Calu3 (cell line): ENCODE measurements around the gene DGCR2. TPM values are rescaled to one million over a fixed set of nuclear protein-coding genes. Genes with fewer than 3 reads are reported as not detected.
A peak's percentile ranks its signal among the peaks of the same experiment; 100 is the strongest.

Experiments
- BruUV-seq: library from RNA; stranded (reverse); fragments of 400-500 nt; replicated peaks from 2 replicates; lab custom pipeline; 2021; lab: Mats Ljungman, UMichigan
- CTCF ChIA-PET: fragments of 300-600 bp; sonication (Branson Sonifier 250); formaldehyde crosslinking; loops from one replicate; lab custom pipeline; 2022; ENCODE audit warnings: antibody characterized with exemption; lab: Charles Lee
- DNase-seq: peaks from one replicate; pipeline ENCODE4 v3.0.0; 2022
- H3K27ac Mint-ChIP-seq: one replicate; pipeline ENCODE4 v1.8.0; 2022; ENCODE audit warnings: mixed read lengths; ENCODE audit not compliant: unreplicated experiment
- H3K27me3 Mint-ChIP-seq: one replicate; pipeline ENCODE4 v1.8.0; 2022; ENCODE audit warnings: mixed read lengths; ENCODE audit not compliant: unreplicated experiment
- H3K36me3 Mint-ChIP-seq: one replicate; pipeline ENCODE4 v1.8.0; 2022; ENCODE audit warnings: mild to moderate bottlenecking, moderate library complexity, mixed read lengths; ENCODE audit not compliant: insufficient read depth, unreplicated experiment
- H3K4me1 Mint-ChIP-seq: one replicate; pipeline ENCODE4 v1.8.0; 2022; ENCODE audit warnings: mild to moderate bottlenecking, low read depth, mixed read lengths; ENCODE audit not compliant: unreplicated experiment
- H3K4me3 Mint-ChIP-seq: one replicate; pipeline ENCODE4 v1.8.0; 2022; ENCODE audit warnings: mild to moderate bottlenecking, low read depth, moderate library complexity, mixed read lengths; ENCODE audit not compliant: unreplicated experiment
- H3K9me3 Mint-ChIP-seq: one replicate; pipeline ENCODE4 v1.8.0; 2022; ENCODE audit warnings: low read depth, mixed read lengths; ENCODE audit not compliant: unreplicated experiment
- CTCF ChIP-seq: fragments of 200-600 bp; IDR thresholded peaks from one replicate; pipeline ENCODE4 v1.8.0; 2022; ENCODE audit warnings: antibody characterized with exemption; ENCODE audit not compliant: unreplicated experiment
- intact Hi-C: fragments of 100-400 bp; cut with micrococcal nuclease; formaldehyde crosslinking; loops from one replicate; pipeline ENCODE4 v1.10.0; 2022; ENCODE audit not compliant: unreplicated experiment
- total RNA-seq: library from RNA; stranded (reverse); gene quantifications from 2 replicates; pipeline ENCODE4 v1.2.3, GENCODE V29; 2022

Gene DGCR2
- total RNA-seq, 1 experiment from 2014 or later: 76.4 TPM

GRCh38 chr22:19110646-19111045 lies 11.6 kb downstream of the DGCR2 start:
- no peaks in the 10 kb centered on the region for H3K9me3 Mint-ChIP-seq
- H3K27ac Mint-ChIP-seq: no peak overlapping the region
- H3K4me3 Mint-ChIP-seq: no peak overlapping the region
- H3K36me3 Mint-ChIP-seq: no peaks in the 10 kb centered on the region
- intact Hi-C loops: no loop called here
- BruUV-seq: no TSS peak
- H3K27me3 Mint-ChIP-seq: no peaks in the 10 kb centered on the region
- CTCF ChIA-PET: no interaction called here
- DNase-seq: no peak
- peaks cover 35% of the 10 kb centered on the region for H3K4me1 Mint-ChIP-seq
- no peak for TF ChIP-seq CTCF

- no peaks in the 10 kb centered on the region for H3K36me3 Mint-ChIP-seq
- BruUV-seq: no TSS peak
- H3K9me3 Mint-ChIP-seq: no peaks in the 10 kb centered on the region
- CTCF ChIA-PET: no interaction called here
- peaks cover 35% of the 10 kb centered on the region for H3K4me1 Mint-ChIP-seq
- DNase-seq: no peak
- H3K27me3 Mint-ChIP-seq: no peaks in the 10 kb centered on the region
- no peak overlapping the region for H3K27ac Mint-ChIP-seq
- H3K4me3 Mint-ChIP-seq: no peak overlapping the region
- TF ChIP-seq CTCF: no peak
- intact Hi-C loops: no loop called here
These were observed 12.2 kb downstream of the DGCR2 start for GRCh38 chr22:19110064-19110458.

GRCh38 chr22:19109198-19110063 lies 12.8 kb downstream of the DGCR2 start:
- intact Hi-C loops: no loop called here
- TF ChIP-seq CTCF: no peak
- DNase-seq: no peak
- Mint-ChIP-seq H3K27ac (peak overlapping the region; percentile 21), H3K27me3 (no peaks in the 10 kb centered on the region), H3K4me3 (no peak overlapping the region), H3K9me3 (no peaks in the 10 kb centered on the region), H3K4me1 (peaks cover 35% of the 10 kb centered on the region), H3K36me3 (no peaks in the 10 kb centered on the region)
- BruUV-seq: no TSS peak
- CTCF ChIA-PET: no interaction called here

GRCh38 chr22:19108807-19109197 lies 13.4 kb downstream of the DGCR2 start:
- no TSS peak for BruUV-seq
- H3K9me3 Mint-ChIP-seq: no peaks in the 10 kb centered on the region
- H3K4me1 Mint-ChIP-seq: peaks cover 35% of the 10 kb centered on the region
- CTCF ChIA-PET: no interaction called here
- no peaks in the 10 kb centered on the region for H3K36me3 Mint-ChIP-seq
- no peaks in the 10 kb centered on the region for H3K27me3 Mint-ChIP-seq
- TF ChIP-seq CTCF: no peak
- no peak overlapping the region for H3K4me3 Mint-ChIP-seq
- DNase-seq: no peak
- intact Hi-C loops: no loop called here
- no peak overlapping the region for H3K27ac Mint-ChIP-seq
